SK-N-SH treated with all-trans-retinoic acid at 6 μM for 48 hours (cell line): ENCODE results near the gene KRT36.

ENCODE experiments used
- ATAC-seq: fragments of 200-7000 bp; cut with Tn5 transposase; 3 replicates; pipeline ENCODE4 v1.9.1; 2020; ENCODE audit warnings: mild to moderate bottlenecking, moderate library complexity
- BACH2 ChIP-seq: fragments of 250-450 bp; sonication (Bioruptor Pico); IDR thresholded peaks from 2 replicates; pipeline ENCODE4 v1.9.0; 2021; ENCODE audit warnings: mild to moderate bottlenecking, borderline replicate concordance
- CSDC2 ChIP-seq: fragments of 250-450 bp; sonication (Bioruptor Pico); IDR thresholded peaks from 2 replicates; pipeline ENCODE4 v1.5.0; 2020; ENCODE audit warnings: mild to moderate bottlenecking, moderate library complexity
- ISL1 ChIP-seq: fragments of 250-450 bp; sonication (Bioruptor Pico); IDR thresholded peaks from 2 replicates; pipeline ENCODE4 v2.1.2; 2022; ENCODE audit warnings: mild to moderate bottlenecking, moderate library complexity
- OSR1 ChIP-seq: fragments of 250-450 bp; sonication (Bioruptor Pico); IDR thresholded peaks from 2 replicates; pipeline ENCODE4 v1.8.0; 2022; ENCODE audit warnings: moderate library complexity, mild to moderate bottlenecking, inconsistent platforms
- SNAI2 ChIP-seq: fragments of 250-450 bp; sonication (Bioruptor Pico); IDR thresholded peaks from 2 replicates; pipeline ENCODE4 v1.5.0; 2020; ENCODE audit warnings: mild to moderate bottlenecking, moderate library complexity
- TCF4 ChIP-seq: fragments of 250-450 bp; sonication (Bioruptor Pico); IDR thresholded peaks from 2 replicates; pipeline ENCODE4 v1.8.0; 2021; ENCODE audit warnings: mild to moderate bottlenecking, moderate library complexity, borderline replicate concordance
- TOX ChIP-seq: fragments of 250-450 bp; sonication (Bioruptor Pico); IDR thresholded peaks from 2 replicates; pipeline ENCODE4 v1.8.0; 2021; ENCODE audit warnings: mild to moderate bottlenecking, moderate library complexity, borderline replicate concordance
- ZC3H10 ChIP-seq: fragments of 250-450 bp; sonication (Bioruptor Pico); IDR thresholded peaks from 2 replicates; pipeline ENCODE4 v1.5.1; 2021; ENCODE audit warnings: mild to moderate bottlenecking, moderate library complexity
- ZFP3 ChIP-seq: fragments of 250-450 bp; sonication (Bioruptor Pico); IDR thresholded peaks from 2 replicates; pipeline ENCODE4 v1.5.0; 2020; ENCODE audit warnings: mild to moderate bottlenecking, moderate library complexity
- ZNF565 ChIP-seq: fragments of 450-650 bp; formaldehyde crosslinking; conservative IDR thresholded peaks from 2 replicates; pipeline ENCODE4 v1.5.0; 2020; ENCODE audit warnings: low read depth, mild to moderate bottlenecking, moderate library complexity
- ZNF70 ChIP-seq: fragments of 450-650 bp; formaldehyde crosslinking; IDR thresholded peaks from 2 replicates; pipeline ENCODE4 v1.5.0; 2020; ENCODE audit warnings: mild to moderate bottlenecking, moderate library complexity
- ZNF8 ChIP-seq: fragments of 450-650 bp; formaldehyde crosslinking; IDR thresholded peaks from 2 replicates; pipeline ENCODE4 v1.5.0; 2020; ENCODE audit warnings: mild to moderate bottlenecking, moderate library complexity
- TF ChIP-seq, protein P1 (sequence below): fragments of 250-450 bp; sonication (Bioruptor Pico); IDR thresholded peaks from 2 replicates; pipeline ENCODE4 v1.8.0; 2020; ENCODE audit warnings: mild to moderate bottlenecking, moderate library complexity, borderline replicate concordance
- TF ChIP-seq, protein P2 (sequence below): fragments of 250-450 bp; sonication (Bioruptor Pico); IDR thresholded peaks from 2 replicates; pipeline ENCODE4 v1.8.0; 2021; ENCODE audit warnings: low read depth, mild to moderate bottlenecking, moderate library complexity, borderline replicate concordance
- TF ChIP-seq, protein P3 (sequence below): fragments of 250-450 bp; sonication (Bioruptor Pico); IDR thresholded peaks from 2 replicates; pipeline ENCODE4 v1.5.0; 2020; ENCODE audit warnings: mild to moderate bottlenecking, moderate library complexity
- TF ChIP-seq, protein P4 (sequence below): fragments of 250-450 bp; sonication (Bioruptor Pico); IDR thresholded peaks from 2 replicates; pipeline ENCODE4 v1.5.1; 2021; ENCODE audit warnings: mild to moderate bottlenecking, moderate library complexity
- TF ChIP-seq, protein P5 (sequence below): fragments of 250-450 bp; sonication (Bioruptor Pico); IDR thresholded peaks from 2 replicates; pipeline ENCODE4 v1.5.1; 2020; ENCODE audit warnings: low read depth, mild to moderate bottlenecking, moderate library complexity

Gene KRT36

DNA sequence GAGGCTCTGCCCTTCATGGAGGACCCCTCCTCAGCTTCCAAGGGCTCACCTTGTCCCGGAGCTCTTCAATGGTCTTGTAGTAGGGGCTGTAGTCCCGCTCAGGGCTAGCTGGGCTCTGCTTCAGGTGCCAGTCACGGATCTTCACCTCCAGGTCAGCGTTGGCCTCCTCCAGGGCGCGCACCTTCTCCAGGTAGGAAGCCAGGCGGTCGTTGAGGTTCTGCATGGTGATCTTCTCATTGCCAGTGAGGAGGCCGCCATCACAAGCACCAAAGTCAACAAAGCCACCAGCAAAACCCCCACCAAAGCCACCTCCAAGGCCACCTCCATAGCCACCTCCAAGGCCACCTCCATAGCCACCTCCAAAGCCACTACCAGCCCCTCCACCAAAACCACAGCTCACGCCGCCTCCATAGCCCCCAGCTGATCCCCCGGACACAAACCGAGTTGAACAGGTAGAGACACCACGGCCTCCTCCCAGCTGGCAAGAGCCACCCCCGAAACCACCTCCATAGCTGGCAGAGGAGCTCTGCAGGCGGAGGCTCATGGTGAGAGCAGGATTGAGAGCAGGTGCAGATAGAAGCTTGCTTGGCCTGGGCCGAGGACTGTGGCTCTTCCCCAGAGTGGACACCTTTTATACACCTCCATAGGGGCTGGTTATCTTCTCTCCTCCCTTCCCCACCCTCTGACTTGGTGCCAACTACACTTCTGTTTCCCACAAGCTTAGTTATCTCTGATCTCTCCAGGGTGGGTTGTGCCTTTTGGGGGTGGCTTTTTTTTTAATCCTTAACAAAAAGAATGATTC, 15.5 kb upstream of the KRT36 start, which contains the start of gene KRT13:
KRT13 (minus strand) TSS at position 606 of the 802 bp plus-strand sequence; CDS start at position 544, 62 bp downstream.
- no peak for TF ChIP-seq SNAI2
- TF ChIP-seq BACH2 (CRISPR knock-in tag) = no peak
- TF ChIP-seq ZNF8 (CRISPR knock-in tag) = no peak
- TF ChIP-seq TOX (CRISPR knock-in tag) = no peak
- TF ChIP-seq, protein P1, sequence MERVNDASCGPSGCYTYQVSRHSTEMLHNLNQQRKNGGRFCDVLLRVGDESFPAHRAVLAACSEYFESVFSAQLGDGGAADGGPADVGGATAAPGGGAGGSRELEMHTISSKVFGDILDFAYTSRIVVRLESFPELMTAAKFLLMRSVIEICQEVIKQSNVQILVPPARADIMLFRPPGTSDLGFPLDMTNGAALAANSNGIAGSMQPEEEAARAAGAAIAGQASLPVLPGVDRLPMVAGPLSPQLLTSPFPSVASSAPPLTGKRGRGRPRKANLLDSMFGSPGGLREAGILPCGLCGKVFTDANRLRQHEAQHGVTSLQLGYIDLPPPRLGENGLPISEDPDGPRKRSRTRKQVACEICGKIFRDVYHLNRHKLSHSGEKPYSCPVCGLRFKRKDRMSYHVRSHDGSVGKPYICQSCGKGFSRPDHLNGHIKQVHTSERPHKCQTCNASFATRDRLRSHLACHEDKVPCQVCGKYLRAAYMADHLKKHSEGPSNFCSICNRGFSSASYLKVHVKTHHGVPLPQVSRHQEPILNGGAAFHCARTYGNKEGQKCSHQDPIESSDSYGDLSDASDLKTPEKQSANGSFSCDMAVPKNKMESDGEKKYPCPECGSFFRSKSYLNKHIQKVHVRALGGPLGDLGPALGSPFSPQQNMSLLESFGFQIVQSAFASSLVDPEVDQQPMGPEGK = no peak
- TF ChIP-seq, protein P2, sequence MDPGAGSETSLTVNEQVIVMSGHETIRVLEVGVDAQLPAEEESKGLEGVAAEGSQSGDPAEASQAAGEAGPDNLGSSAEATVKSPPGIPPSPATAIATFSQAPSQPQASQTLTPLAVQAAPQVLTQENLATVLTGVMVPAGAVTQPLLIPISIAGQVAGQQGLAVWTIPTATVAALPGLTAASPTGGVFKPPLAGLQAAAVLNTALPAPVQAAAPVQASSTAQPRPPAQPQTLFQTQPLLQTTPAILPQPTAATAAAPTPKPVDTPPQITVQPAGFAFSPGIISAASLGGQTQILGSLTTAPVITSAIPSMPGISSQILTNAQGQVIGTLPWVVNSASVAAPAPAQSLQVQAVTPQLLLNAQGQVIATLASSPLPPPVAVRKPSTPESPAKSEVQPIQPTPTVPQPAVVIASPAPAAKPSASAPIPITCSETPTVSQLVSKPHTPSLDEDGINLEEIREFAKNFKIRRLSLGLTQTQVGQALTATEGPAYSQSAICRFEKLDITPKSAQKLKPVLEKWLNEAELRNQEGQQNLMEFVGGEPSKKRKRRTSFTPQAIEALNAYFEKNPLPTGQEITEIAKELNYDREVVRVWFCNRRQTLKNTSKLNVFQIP (CRISPR knock-in tag) = no peak
- TF ChIP-seq, protein P3, sequence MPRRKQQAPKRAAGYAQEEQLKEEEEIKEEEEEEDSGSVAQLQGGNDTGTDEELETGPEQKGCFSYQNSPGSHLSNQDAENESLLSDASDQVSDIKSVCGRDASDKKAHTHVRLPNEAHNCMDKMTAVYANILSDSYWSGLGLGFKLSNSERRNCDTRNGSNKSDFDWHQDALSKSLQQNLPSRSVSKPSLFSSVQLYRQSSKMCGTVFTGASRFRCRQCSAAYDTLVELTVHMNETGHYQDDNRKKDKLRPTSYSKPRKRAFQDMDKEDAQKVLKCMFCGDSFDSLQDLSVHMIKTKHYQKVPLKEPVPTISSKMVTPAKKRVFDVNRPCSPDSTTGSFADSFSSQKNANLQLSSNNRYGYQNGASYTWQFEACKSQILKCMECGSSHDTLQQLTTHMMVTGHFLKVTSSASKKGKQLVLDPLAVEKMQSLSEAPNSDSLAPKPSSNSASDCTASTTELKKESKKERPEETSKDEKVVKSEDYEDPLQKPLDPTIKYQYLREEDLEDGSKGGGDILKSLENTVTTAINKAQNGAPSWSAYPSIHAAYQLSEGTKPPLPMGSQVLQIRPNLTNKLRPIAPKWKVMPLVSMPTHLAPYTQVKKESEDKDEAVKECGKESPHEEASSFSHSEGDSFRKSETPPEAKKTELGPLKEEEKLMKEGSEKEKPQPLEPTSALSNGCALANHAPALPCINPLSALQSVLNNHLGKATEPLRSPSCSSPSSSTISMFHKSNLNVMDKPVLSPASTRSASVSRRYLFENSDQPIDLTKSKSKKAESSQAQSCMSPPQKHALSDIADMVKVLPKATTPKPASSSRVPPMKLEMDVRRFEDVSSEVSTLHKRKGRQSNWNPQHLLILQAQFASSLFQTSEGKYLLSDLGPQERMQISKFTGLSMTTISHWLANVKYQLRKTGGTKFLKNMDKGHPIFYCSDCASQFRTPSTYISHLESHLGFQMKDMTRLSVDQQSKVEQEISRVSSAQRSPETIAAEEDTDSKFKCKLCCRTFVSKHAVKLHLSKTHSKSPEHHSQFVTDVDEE (CRISPR knock-in tag) = no peak
- no peak for TF ChIP-seq ZFP3 (CRISPR knock-in tag)
- TF ChIP-seq, protein P4, sequence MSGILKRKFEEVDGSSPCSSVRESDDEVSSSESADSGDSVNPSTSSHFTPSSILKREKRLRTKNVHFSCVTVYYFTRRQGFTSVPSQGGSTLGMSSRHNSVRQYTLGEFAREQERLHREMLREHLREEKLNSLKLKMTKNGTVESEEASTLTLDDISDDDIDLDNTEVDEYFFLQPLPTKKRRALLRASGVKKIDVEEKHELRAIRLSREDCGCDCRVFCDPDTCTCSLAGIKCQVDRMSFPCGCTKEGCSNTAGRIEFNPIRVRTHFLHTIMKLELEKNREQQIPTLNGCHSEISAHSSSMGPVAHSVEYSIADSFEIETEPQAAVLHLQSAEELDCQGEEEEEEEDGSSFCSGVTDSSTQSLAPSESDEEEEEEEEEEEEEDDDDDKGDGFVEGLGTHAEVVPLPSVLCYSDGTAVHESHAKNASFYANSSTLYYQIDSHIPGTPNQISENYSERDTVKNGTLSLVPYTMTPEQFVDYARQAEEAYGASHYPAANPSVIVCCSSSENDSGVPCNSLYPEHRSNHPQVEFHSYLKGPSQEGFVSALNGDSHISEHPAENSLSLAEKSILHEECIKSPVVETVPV (CRISPR knock-in tag) = no peak
- no peak for TF ChIP-seq OSR1 (CRISPR knock-in tag)
- TF ChIP-seq CSDC2 (CRISPR knock-in tag) = no peak
- TF ChIP-seq, protein P5, sequence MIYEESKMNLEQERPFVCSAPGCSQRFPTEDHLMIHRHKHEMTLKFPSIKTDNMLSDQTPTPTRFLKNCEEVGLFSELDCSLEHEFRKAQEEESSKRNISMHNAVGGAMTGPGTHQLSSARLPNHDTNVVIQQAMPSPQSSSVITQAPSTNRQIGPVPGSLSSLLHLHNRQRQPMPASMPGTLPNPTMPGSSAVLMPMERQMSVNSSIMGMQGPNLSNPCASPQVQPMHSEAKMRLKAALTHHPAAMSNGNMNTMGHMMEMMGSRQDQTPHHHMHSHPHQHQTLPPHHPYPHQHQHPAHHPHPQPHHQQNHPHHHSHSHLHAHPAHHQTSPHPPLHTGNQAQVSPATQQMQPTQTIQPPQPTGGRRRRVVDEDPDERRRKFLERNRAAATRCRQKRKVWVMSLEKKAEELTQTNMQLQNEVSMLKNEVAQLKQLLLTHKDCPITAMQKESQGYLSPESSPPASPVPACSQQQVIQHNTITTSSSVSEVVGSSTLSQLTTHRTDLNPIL (CRISPR knock-in tag) = no peak
- no peak for TF ChIP-seq ZC3H10 (CRISPR knock-in tag)
- TF ChIP-seq ISL1 (CRISPR knock-in tag) = no peak
- no peak for TF ChIP-seq TCF4 (CRISPR knock-in tag)
- no peak for ATAC-seq

DNA sequence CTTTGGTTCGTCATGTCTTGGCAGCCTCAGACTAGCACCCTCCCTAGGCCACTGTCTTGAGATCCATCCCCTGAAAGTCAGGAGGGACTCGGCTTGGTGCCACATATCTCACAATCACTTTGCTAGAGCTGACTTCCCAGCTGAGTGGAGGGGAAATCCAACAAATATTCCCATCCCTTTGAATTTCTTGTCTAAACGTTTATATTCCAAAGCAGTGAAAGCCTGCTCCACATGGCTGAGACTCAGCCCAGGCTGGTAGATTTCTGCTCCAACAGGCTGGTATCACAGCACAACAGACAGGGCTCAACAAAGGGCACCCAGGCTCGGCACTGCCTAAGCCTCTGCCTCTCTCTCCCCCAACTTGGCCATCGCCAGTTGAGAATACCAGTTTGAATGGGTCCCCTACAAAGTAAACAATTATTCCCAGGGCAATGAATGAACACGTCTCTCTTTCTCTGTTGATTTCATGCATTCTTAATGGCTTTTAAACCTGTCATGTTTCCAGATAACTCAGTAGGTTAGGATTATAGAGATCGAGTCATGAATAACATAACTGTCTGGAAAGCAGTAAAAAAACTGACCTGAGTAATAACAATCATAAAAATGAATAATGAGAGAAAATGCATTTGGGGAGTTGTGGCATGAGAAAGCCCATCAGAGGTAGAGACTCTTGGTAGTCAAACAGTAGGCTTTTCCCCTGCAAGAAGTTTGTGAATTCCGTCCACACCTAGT, 14.7 kb upstream of the KRT36 start:
- no peak for TF ChIP-seq ZC3H10 (CRISPR knock-in tag)
- TF ChIP-seq, all 23 proteins: peak for 0
- ATAC-seq = no peak

DNA sequence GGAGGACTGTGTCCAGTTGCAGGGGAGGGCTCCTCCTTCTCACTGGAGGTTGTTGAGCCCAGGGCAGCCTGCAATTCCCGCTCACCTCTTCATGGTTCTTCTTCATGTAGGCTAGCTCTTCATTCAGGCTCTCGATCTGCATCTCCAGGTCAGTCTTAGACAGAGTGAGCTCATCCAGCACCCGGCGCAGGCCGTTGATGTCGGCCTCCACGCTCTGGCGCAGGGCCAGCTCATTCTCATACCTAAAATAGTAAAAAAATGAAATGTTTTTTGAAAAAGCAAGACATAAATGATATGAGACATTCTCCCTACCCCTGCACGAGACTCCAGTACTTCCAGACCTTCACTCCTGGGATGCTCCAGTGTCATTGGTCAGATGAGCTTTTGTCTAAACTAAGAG, 13.5 kb upstream of the KRT36 start:
- no peak for ATAC-seq
- TF ChIP-seq OSR1 (CRISPR knock-in tag) (no peak), ZNF70 (CRISPR knock-in tag) (no peak), ZNF565 (CRISPR knock-in tag) (no peak), TOX (CRISPR knock-in tag) (no peak)
- TF ChIP-seq, protein P5 (CRISPR knock-in tag) = no peak
- TF ChIP-seq, protein P2 (CRISPR knock-in tag) = no peak
